Right lung (tissue), 5 donors: Measurements from ENCODE around the gene C16orf92. TPM values are rescaled to one million over a fixed set of nuclear protein-coding genes. Genes with fewer than 3 reads are reported as not detected.
"Not testable (repeated sequence)": the region's sequence is repeated elsewhere in the genome, so short reads cannot be mapped to it uniquely, and the experiment has no call there.

Experiments used
- DNase-seq, 2 donors: peaks; one replicate each; pipeline ENCODE4 v3.0.0-alpha.2; 2013
- polyA plus RNA-seq, 5 donors: library from polyadenylated mRNA; unstranded; fragments of 120-200 nt; gene quantifications; one replicate each; pipeline versions ENCODE4 v1.2.1 to v1.2.3, GENCODE V29; 2013; ENCODE audit warnings: inconsistent platforms in 1 of 5, low replicate concordance in 1 of 5; ENCODE audit not compliant: insufficient read length in 5 of 5, insufficient read depth in 1 of 5

Gene C16orf92
- polyA plus RNA-seq, 5 donors = not detected

- no peak for DNase-seq
Measured at GRCh38 chr16:30004424-30004776, 18.6 kb upstream of the C16orf92 start.

- no peak for DNase-seq
Measured at GRCh38 chr16:30004811-30005242, 18.2 kb upstream of the C16orf92 start.

- no peak for DNase-seq
Measured at GRCh38 chr16:30005341-30006094, 17.5 kb upstream of the C16orf92 start.

GRCh38 chr16:30006095-30006473 is 16.9 kb upstream of the C16orf92 start:
- no peak for DNase-seq

DNA sequence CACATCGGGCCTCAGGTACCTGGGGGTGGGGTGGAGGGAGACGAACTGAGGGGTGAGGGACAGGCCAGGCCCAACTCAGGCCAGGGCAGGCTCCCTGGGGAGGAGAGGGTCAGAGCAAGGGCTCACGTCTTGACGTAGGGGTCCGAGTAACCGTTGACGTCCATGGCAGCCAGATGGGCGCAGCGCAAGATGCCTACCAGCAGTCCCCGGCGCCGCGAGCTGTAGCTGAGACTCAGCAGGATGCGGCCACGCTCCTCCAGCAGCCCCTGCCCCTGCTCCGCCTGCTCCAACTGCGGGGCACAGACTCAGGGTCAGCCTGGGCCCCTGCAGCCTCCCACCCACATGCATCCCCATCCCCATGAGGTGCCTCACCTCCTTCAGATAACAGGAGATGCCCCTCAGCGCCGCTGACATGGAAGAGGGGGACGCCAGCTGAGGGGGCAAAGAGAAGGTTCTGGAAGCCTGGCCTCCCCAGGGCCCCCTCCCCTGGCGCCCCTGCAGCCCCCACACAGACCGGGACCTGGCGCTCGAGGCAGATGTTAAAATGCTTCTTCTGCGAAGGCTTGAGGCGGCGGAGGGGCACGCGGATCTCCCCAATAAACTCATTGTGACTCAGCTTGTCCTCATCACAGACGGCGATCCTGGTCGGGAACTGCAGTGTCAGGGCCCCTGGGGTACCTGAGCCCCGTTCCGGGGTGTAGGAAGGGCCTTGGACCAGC is 16.2 kb upstream of the C16orf92 start:
- DNase-seq = no peak

- DNase-seq = no peak
Measured at GRCh38 chr16:30007378-30007895, 15.6 kb upstream of the C16orf92 start.

DNA sequence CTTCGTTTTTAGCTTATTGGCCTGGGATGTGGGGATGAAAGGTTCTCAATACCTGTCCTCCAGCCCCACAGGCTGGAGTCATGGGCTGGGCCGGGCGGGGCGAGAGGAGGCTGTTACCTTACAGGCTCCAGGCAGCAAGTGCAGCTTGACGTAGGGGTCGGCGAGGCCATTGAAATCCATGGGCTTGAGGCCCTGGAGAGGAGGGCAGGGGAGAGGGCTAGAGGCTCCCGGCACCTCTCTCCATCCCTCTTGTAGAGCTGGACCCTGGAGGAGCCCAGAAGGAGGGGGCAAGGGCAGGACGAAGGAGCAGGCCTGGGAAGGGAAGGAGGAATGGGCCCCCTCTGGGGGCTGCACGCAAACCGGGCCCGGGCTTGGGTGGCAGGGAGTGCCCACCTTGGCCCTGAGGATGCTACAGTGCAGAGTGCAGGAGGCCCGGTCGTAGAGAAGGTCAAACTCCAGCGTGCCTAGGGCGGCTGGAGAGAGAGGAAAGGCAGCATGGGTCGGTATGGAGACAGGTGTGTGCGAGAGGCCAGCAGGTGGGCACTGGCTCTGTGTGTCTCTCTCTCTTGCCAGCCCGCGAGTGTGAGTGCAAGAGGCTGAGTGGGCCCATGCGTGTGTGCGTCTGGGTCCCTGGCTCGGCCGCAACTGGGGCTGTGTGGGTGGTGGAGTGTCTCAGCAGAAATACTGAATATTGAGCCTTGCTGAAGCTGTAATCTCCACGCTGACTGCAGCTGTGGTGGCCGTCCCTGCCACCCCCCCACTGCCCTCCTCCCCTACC is 13.7 kb upstream of the C16orf92 start:
- no peak for DNase-seq

DNA sequence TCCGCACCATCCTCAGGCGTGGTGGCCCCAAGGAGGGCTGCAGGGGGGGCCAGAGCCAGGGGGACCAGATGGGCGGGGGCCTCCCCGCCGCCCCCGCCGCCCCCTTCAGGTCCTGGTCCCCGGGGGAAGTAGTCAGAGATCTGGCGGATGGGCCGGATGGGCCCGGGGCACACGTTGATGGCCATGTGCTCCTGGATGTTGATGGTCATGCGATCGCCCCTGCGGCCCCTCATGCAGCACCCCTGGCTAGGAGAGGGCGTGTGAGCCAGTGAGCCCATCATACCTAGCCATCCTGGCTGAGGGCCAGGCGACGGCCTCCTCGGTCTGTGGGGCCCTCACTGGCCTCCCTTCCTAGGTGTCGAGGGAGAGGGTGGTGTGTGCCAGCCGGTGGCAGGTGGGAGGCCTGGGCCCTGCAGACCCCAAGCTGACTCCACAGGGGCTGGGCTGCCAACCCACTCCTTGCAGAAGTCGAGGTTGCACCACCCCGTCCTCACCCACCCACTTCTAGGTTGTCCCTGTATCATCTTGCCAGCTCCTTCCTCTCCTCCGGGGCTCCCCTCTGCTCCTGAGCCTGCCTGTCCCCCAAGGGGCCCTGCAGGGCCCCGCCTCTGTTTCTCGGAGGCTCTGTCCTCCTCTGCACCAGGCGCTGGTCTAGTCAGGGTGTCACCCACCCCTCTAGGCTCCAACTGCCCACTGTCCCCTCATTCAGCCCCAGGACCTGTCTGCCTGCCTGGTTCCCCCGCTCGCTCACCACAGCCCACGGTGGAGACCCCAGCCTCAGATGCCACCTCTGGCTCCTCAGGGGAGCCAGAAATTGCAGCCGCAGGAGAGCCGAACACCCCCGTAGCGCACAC is 12.8 kb upstream of the C16orf92 start:
- no peak for DNase-seq

DNA sequence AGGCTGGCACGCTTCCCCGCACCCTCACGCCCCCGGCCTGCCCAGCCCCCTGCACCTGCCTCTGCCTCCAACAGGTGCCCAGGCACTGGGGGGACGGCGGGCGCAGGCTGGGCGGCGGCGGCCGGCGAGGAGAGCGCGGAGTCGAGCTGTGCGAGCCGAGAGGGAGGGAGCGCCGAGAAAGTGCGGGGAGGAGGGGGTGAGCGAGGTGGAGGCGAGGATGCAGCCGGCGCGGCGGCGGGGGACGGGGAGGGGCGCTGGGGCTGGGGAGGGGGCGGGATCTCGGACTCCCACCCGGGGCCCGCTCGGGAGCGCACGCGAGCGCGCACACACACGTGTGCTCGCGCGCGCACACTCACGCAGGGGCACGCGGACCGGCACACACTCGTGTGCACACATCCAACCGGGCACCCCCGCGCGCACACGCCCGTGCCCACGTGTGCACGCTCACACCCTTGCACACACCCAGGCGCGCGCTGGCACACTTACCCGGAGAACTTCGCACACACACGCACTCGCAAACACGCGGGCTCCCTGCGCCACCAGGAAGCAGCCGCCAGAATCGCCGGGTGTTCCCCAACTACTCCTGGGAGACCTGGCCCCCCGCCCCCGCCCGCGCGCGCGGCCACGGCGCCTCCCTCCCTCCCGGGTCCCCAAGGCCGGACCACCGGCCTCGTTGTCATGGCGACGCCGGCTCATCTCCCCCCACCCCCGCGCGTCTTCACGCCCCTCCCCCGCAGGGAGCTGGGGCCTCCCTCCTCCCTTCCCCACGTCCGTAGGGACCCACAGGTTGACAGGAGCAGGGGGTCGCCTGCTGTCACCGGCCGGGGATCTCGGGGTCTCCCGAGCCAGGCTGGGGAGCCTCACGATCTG is 11.9 kb upstream of the C16orf92 start, which contains the start of gene DOC2A:
Gene DOC2A (minus strand): TSS at position 184 of the 870 bp plus-strand sequence. CDS start 805 bp downstream, outside the sequence.
- no peak for DNase-seq

DNA sequence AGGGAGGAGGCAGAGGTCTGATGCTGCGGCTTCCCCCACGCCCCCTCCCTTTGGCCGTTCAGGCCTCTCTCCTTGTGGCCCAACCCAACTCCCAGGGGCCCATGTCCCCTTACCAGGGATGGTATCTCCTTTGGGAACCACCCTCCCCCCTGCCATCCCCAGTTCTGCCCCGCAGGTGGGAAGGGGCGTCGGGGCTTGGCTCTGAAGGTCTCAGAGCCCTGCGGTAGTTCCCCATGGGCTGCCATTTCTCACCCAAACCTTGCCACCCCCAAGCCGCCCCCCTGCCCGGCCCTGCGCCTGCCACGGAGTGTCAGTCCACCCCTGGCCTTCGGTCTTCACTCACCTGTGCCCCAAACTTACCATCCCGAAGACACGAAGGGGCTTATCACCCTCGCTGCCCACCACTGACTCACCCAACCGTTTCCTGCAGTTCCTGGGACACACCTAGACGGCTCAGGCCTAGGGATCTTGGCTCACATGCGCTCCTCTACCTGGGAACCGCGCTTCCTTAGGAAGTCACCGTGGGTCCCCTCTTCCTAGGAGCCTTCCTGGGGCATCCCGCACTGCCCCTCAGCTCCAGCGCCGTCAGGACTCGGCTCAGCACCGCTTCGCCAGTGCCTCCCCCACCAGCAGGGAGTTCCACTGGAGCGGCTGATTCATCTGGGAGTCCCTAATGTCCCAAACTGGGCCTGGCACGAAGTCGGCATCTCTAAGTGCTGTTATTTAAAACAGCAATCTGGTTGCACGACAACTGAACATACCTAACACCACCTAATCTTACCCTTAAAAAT is 11.1 kb upstream of the C16orf92 start:
- DNase-seq = no peak

- not testable (repeated sequence) for DNase-seq
Measured at GRCh38 chr16:30012598-30012997, 10.4 kb upstream of the C16orf92 start.

DNA sequence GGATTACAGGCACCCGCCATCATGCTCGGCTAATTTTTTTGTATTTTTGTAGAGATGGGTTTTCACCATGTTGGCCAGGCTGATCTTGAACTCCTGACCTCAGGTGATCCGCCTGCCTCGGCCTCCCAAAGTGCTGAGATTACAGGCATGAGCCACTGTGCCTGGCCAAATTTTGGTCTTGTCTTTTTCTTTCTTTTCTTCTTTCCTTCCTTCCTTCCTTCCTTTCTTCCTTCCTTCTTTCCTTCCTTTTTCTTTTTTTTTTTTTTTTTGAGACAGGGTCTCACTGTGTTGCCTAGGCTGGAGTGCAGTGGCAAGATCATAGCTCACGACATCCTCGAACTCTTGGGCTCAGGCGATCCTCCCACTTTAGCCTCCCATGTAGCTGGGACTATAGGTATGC is 7.5 kb upstream of the C16orf92 start:
- DNase-seq = not testable (repeated sequence)

- DNase-seq = no peak
Measured at GRCh38 chr16:30016555-30017276, 6.3 kb upstream of the C16orf92 start.

DNA sequence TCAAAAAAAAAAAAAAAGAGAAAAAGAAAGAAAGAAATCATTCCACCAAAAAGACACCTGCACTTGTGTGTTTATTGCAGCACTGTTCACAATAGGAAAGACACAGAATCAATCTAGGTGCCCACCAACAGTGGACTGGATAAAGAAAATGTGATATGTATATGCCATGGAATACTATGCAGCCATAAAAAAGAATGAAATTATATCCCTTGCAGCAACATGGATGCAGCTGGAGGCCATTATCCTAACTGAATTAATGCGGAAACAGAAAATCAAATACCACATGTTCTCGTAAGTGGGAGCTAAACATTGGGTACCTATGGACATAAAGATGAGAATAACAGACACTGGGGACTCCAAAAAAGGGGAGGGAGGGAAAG is 5.7 kb upstream of the C16orf92 start:
- no peak for DNase-seq

- not testable (repeated sequence) for DNase-seq
Measured at GRCh38 chr16:30017937-30018336, 5.1 kb upstream of the C16orf92 start.

DNA sequence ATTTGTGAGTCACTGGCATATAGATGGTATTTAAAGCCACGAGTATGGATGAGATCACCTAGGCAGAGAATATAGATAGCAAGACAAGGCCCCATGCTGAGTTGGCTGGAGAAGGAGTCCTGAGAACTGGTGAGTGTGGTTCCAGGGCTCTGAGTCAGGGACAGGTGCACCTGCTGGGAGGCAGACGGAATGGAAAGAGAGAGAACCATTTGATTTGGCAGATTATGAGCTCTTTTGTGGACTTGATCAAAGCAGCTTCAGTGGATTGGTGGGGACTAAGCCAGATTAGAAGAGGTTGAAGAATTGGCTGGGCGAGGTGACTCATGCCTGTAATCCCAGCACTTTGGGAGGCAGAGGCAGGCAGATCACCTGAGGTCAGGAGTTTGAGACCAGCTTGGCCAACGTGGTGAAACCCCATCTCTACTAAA is 4.3 kb upstream of the C16orf92 start:
- DNase-seq = no peak

DNA sequence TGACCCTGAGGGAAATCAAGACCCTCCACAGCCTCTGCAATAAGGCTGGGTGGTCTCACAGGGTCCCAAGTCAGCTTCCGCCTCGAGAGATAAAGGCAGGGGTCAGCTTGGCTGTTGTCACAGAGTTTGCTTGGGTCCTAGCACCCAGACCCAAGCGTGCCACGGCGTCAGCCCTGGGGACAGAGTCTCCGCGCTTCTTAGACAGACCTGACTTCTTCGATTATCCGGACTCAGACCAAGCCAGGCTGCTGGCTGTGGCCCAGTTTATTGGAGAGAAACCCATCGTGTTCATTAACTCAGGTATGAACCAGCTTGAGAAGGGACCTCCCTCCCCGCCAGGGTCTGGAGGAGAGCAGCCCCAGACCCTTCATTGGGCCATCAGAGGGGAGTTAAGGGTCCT is 588 bp downstream of the C16orf92 start:
- DNase-seq = no peak

DNA sequence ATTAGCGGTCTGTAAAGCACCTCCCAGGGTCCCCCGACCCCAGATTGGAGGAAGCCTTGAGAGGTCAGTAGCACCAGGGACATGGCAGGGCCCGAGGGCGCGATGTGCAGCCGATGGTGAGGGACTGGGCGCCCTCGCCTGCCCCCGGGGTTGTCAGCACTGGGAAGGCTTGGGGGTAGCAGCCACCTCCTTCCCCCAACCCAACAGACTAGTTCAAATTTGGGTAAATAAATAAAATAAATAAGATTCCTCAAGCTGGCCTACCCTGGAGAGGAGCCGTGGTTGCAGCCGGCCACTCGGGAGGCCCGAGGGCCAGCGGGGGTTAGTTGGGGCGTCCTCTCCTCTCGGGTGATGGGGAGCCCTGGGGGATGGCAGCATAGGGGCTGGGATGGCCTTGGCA is 1.5 kb downstream of the C16orf92 start:
- DNase-seq = no peak

DNA sequence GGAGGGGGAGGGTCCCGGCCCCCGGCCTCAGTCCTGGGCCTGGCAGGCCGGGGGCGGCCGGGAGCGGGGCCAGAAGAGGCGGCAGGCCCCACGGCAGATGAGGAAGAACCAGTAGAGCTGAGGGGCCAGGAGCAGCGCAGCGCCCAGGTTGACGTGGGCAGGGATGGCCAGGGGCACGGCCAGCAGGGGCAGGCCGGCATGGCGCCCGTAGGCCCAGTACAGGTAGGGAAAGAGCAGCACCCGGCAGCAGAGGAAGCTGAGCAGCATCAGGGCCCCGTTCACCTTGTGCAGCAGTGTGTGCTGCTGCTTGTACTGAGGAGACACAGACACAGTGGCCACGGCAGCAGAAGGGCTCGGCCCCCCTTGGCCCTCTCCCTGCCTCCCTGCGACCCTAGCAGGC is 2.2 kb downstream of the C16orf92 start:
- no peak for DNase-seq
